Nucleus accumbens (tissue), 56 donors: Measurements from ENCODE around the gene NRCAM.
"Not testable (repeated sequence)": the region's sequence is repeated elsewhere in the genome, so short reads cannot be mapped to it uniquely, and the experiment has no call there.

Experiments
- DNase-seq, 56 donors: peaks; one replicate each; lab custom pipeline; 2025; lab: John Stamatoyannopoulos, UW

Gene NRCAM

DNA sequence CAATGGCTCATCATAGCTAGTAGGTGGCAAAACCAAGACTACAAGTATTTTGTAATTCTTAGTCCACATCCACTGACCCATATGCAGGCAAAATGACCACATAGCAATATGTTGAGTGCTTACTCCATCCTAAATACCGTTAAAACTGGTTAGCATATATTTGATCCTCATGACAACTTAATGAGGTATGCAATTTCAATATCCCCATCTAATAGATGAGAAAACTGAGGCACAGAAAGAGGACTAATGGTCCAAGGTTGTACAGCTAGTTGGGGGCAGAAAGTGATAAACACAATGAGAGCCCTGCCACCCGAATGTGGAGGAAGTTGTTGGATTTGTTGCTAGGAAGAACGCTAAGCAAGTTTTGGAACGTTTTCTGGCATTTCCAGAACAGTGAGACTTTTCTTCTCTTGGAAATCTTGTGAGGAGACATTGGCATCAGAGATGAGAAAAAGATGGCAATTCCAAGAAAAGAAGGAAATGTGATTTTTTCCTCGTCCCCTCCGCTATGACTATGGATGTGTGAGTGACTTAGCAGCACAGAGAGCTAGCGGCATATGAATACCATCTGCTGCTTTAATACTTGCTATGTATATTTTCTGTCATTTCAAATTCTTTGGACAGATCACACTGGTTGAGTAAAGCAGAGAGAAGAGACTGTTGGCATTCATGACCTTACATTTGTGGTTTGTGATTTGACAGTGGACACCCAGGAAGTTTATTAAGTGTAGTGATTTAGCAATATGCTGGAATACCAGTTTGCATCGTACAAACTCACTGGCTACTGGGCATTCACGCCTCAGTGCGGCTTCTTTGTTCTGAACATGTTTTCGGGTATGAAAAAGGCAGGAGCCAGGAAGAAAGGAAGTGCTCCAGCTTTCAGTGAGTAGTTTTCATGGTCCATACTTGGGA lies 51.5 kb downstream of the NRCAM start:
- peak in 1 of 56 donors; percentile 16 for DNase-seq

DNA sequence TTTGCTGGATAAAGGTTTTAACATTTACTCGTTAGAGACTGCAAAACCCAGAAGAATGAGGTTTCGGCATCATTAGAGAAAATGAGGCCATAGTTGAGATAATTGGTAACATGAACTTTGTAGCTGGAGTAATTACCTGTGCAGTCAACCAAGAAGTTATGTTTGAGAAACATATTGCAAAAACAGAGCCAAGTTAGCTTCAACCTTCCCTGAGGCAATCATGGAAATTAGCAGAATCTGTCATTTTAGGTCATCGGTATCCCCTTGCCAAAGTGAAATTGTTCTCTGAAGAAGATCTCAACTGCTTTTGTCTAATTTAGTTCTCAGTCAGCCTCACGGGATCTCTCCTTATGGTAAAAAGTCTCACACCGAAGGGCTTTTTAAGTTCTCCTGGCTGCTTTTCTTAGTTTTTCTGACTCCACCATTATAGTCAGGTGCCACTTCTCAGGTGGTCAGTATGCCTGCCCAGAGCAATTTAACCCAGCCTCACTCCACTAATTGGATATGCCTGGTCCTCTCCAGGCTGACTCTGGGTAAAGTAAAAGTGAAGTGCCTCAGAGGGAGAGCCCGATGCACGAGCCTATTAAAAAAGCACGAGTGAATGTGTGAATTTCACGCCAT lies 52.5 kb downstream of the NRCAM start:
- DNase-seq: no peak

DNA sequence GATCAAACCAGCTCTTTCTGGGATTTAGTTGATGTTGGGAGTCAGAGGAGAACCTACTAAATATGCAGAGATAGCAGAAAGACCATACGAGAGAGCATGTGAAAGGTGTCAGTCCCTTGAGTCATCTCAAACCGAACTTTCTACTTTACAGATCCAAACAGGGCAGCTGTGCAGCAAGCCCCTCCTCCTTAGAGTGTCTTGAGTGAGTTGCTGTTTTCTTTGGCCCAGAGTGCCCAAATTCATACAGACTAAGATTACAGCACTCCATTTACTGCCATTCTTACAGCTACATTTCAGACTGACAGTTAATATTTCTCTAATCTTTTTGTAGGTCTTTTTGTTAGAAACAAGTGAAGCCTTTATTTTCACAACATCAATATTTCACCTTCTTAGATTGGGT lies 53.4 kb downstream of the NRCAM start:
- no peak for DNase-seq

DNA sequence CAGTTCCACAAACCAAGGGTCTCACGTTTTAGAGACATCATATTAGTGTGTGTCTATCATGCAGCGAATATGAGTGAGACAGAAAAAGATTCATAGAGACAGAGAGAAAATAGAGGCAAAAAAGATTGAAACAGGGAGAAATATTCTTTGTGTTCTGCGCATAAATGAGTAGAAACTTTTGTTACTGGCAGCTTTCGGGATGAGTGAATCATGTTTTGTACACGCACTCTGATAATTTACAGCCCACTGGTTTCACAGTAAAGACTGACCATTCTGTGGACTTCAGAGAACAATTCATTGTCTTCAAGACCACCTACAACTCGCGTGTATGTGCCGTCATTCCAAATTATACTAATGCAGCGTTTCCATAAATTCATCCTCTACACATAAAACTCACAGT lies 60.2 kb downstream of the NRCAM start:
- no peak for DNase-seq

DNA sequence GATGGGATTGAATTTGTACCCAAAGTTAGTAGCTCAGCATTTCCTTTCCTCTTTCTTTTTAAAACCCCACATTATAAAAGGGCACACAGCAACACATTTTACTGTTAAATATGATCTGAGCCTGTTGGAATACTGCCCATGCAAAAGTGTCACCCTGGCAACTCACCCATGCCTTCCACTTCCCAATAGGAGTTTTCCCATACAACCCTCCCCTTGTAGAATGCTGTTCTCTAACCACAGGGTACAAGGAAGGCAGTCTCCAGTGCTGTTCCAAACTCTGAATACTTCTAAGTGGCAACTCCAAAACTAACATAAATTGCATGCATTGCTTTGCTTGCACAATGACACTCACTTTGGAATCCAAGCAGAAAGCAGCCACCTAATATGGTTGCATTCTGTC lies 60.8 kb downstream of the NRCAM start:
- DNase-seq: no peak

DNA sequence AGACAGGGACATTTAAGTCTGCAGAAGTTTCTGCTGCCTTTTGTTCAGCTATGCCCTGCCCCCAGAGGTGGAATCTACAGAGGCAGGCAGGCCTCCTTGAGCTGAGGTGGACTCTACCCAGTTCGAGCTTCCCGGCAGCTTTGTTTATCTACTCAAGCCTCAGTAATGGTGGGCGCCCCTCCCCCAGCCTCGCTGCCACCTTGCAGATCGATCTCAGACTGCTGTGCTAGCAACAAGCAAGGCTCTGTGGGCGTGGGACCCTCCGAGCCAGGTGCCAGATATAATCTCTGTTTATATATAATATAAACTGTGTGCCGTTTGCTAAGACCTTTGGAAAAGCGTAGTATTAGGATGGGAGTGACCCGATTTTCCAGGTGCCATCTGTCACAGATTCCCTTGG lies 63.1 kb downstream of the NRCAM start:
- DNase-seq: not testable (repeated sequence)

DNA sequence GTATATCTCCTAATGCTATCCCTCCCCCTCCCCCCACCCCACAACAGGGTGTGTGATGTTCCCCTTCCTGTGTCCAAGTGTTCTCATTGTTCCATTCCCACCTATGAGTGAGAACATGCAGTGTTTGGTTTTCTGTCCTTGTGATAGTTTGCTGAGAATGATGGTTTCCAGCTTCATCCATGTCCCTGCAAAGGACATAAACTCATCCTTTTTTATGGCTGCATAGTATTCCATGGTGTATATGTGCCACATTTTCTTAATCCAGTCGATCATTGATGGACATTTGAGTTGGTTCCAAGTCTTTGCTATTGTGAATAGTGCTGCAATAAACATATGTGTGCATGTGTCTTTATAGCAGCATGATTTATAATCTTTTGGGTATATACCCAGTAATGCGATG lies 68.5 kb downstream of the NRCAM start:
- not testable (repeated sequence) for DNase-seq

DNA sequence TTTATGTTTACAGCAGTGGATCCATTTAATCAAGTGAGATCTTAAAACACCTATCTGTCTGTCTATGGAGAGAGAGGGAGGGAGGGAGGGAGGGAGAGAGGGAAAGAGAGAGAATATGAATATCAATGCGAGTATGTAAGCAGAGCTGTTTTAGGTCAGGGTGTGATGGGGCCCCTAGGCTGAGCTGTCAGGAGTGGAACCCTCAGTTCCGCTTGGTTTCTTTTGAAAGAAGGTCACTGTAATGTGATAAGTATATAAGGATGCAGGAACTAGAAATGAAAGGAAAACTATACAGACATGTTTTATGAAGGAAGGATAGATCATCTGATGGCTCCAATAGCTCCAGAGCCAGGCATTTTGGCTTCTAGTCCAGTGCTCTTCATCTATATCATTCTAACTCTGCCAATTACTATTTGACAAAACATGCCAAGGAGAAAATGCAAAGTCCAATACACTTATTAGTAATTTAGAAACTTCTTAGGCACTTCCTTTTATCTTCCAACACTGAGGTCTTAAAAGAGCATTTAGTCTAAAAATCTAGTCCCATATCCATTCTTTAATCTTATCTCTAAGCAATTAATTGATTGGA lies 70.3 kb downstream of the NRCAM start:
- no peak for DNase-seq

DNA sequence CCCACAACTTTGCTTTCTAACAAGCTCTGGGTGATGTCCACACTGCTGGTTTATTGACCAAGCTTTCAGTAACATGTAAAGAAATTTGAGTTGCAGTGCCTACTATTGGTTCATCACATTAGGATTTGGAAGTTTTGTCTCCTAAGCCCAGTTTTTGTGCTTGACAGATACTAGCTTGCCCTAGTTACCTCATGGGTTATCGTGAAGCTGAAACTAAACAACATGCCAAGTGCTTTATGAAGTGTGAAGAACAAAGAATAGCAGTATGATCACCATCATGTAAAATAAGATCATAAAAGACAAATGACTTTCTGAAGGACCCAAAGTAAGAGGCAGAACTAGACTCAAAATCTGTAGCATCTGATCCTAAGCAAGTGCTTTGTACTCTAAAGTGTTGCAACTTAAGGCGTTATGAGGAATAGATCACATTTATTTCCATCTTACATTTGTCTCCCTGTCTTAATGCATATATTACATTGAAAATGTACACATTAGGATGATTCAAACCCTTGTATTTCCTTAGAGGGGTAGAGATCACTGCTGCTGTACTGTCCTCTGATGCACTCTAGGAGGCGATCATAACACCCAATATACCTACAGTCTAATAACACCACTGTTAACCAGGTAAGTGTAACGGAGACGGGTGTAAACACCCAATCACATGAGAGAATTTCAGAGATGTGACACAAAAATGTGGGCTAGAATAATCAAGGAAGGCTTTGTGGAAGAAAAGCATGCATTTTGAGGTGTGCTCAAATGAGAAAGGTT lies 71.3 kb downstream of the NRCAM start:
- DNase-seq: no peak

DNA sequence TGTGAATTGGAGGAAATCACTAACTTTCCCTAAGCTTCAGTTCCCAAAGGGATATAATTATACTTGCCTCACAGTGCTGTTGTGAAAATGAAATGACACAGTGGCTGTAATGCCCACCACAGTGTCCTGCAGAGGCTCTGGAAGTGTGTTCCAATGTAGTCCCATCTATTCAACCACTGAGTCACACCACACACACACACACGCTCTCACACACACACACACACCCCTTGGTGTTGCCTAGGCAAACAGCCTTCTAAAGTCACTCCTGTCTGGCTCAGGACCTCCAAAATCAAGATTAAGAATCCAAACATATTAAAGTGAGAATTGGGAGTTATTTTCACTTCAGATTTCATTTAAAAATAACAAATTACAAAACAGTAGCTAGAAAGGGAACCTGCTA lies 73.3 kb downstream of the NRCAM start:
- DNase-seq: no peak

DNA sequence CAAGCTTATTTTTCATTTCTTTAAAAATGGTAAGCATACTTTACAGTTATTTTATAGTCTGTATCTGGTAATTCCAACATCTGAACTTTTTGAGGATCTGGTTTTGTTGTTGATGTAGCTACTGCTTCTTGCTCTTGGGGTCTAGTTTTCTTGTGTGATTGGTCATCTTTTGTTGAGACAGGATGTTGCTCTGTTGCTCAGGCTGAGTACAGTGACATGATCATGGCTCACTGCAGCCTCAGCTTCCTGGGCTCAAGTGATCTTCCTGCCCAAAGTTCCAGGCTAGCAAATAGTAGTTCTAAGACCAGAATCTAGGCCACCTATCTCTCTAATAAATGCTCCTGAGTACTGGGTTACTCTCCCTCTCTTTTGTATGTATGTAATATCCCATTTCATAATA lies 75.7 kb downstream of the NRCAM start:
- DNase-seq: no peak

DNA sequence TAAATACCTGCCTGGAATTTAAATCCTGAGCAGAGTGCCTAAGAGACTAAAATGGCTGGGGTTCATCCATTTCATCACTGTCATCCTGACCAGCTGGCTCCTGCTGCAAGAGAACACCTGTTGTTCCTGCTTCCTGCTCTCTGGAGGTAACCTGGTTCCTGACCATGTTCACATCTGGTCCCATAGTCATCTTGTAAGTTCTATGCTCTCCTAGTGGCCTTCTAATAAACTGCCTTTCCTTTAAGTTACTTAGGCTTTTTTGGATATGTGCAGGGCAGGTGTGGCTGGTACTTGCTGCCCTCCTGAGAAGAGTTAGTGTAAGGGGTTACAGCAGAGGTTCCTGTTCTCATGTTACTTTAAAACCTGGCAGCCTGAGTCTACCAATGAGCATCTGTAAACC lies 80.0 kb downstream of the NRCAM start:
- DNase-seq: no peak

DNA sequence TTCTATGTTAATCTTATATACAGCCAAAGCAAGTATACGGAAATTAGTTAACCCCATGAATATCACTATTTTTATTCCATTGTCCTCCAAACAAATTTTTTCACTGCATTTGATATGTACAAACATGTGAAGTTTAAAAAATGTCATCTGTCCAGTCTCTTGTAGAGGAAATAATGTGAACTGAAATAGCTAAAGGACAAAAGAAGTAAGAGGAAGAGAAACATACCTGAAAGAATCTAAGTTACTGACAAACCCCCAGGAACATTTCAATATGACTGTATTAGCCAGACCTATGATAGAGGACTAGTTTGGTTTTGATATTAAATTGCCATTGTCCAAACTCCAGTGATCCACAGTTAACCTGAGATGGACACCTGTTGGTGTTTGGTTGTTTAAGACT lies 80.6 kb downstream of the NRCAM start:
- no peak for DNase-seq

DNA sequence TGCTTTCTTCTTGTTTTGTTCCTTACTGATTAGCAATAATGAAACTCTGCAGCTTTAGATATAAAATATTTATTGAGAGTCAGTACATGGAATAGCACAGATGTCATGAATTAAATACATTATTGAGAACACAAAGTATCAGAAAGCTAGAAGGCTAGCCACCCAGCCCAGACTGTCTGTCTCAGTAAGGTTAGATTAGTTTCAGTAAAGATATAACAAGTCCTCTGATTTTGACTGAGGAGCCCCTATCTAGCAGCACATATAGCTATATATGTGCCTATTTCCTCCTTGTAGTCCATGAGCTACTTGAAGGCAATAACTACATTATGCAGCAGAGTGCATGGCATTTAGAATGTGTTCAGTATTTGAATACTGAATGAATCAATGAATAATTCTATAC lies 81.3 kb downstream of the NRCAM start:
- DNase-seq: no peak

DNA sequence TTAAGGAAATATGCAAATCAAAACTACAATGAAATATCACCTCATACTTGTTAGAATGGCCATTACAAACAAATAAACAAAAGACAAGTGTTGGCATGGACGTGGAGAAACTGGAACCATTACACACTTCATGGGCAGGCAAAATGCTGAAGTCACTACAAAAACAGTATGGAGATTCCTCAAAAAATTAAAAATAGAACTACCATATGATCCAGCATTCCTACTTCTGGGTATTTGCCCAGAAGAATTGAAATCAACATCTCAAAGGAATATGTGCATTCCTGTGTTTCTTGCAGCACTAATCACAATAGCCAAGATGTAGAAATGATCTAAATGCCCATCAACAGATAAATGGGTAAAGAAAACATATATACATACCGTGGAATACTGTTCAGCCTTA lies 83.6 kb downstream of the NRCAM start:
- DNase-seq: no peak

DNA sequence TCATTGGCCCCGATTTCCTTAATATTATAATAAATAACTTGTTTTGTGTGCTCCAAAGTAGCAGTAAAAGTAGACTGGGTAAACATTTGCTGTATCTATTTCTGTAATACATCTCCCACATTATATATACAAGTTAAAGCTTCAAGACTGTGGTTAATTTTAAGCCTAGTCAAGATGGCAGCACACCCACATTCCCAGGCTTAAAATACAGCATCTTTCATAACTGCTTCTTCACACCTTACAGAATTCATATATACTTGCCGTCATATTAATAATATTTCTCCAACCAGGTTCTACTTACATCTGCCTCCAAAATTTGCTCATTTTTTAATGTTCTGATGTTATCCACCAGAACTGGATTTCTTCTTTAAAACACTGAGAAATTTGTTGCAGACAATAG lies 85.6 kb downstream of the NRCAM start:
- DNase-seq: no peak

DNA sequence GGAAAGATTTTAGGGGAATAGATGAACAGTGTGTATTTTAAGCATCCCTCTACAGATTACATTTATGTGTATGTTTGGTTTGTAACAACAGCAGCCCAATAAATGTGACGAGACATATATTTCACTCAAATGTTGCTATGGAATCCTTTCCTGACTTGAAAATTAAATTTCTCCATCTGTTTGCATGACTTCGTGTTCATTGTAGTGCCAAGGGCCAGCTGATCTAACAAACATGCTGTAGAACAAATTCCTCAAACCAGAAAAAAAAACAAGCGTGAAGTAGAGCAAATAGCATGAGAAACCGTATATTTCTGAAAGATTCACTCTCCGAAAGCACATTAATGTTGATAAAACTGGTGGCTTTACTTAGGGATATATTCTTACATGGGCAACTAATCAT lies 87.8 kb downstream of the NRCAM start:
- no peak for DNase-seq

DNA sequence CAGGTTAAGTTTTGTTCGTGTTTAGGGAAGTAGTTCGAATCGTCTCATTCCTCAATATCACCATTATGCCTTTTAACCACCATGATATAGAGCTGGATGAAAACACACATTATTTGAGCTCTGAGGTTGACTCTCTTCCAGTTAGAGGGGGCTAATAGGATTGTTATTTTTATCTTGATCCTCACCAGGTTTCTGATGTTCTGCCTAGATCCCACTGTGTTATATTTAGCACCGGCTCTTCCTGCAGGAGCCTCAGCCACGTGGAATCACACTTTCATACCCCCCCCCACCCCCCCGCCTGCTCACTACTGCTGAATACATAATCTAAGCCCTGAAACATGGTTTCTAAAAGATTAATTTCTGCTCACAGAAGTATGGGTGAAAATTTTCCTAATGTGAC lies 88.3 kb downstream of the NRCAM start:
- DNase-seq: peak in 1 of 56 donors; percentile 1

DNA sequence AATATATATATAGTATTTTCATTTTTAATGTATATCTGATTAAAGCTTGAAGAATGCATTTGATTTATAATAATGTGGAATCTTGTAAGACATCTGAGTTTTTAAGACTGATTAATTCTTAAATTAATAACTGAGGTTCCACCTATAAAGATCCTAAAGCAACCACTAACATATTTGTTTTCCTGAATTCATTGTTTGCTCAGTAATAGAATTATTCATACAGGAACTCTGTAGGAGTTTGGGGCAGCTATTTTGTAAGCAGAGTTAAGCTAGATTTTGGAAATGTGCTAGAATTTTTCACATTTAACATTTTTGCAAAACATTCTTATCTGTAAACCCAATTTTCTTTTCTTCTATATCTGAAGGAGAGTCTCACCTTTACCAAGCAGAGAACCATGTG lies 88.9 kb downstream of the NRCAM start:
- DNase-seq: no peak

DNA sequence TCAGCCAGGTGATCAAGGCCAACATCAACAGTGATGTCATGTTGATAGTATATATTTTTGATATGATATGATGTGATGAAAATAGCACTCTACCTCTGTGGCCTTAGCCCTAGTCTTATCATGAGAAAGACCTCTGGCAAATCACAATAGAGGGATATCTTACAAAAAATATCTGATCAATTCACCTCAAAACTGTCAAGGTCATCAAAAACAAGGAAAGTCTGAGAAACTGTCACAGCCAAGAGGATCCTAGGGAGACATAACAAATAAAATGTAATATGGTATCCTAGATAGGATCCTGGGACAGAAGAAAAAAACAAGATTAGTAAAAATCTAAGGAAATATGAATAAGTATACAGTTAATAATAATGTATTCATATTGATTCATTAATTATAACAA lies 92.6 kb downstream of the NRCAM start:
- DNase-seq: no peak
